GM19468 (cell line): Measurements from ENCODE around the gene FER1L5.

ENCODE experiments used
- ATAC-seq: cut with Tn5 transposase; IDR thresholded peaks from one replicate; pipeline ENCODE4 v1.9.1; 2021; ENCODE audit warnings: mild to moderate bottlenecking, moderate library complexity, moderate number of reproducible peaks; ENCODE audit not compliant: unreplicated experiment; ENCODE audit errors: extremely low read depth

FER1L5 gene

DNA sequence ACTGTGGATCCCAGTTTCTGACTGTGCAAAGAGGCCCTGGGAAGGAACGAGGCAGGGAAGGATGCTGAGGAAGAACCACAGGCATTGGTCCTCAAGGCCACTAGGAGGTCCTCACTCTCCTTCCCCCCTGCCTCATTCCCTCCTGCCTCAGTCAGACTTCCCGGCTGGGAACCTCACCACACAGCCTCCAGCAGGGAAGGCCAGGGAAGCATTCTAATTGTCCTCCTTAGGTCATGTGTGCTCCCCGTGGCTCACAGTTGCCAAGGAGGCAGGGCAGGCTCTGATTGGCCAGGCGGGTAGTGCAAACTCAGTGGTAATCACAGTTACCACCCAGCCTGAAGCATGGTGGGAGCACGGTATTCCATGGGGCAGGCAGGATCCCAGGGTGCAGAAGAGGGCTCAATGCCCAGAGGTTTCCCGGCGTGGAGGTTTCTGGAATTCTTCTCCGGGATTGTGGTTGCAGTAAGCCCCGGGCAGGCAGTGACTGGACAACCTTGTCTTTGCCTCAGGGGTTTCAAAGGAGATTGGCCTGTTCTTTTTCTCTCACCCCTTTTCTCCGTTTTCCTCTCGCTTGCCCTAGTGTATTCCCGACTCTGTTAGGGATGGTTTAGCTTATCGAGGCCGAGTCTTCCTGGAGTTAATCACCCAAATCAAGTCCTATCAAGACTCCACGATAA, 27.1 kb downstream of the FER1L5 start:
- ATAC-seq, result no peak

DNA sequence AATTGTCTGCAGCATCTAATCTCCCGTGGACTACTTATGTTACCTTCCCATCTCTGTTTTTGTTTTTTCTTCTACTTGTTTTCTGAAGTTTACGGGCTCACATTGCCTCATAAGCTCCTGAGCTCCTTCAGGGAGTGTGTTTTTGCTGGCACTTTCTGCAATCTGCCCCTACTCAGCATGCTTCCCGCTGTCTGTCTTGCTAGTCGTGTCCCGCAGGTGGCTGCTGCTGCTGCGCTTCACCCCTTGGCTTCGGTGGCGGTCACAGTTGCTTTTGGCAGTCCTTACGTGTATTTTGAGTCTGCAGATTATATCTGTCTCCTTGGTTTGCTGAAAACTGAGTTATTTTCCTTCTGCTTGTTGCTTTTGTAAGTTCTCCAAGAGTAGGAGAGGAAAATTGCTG, 37.3 kb downstream of the FER1L5 start:
- no peak for ATAC-seq

DNA sequence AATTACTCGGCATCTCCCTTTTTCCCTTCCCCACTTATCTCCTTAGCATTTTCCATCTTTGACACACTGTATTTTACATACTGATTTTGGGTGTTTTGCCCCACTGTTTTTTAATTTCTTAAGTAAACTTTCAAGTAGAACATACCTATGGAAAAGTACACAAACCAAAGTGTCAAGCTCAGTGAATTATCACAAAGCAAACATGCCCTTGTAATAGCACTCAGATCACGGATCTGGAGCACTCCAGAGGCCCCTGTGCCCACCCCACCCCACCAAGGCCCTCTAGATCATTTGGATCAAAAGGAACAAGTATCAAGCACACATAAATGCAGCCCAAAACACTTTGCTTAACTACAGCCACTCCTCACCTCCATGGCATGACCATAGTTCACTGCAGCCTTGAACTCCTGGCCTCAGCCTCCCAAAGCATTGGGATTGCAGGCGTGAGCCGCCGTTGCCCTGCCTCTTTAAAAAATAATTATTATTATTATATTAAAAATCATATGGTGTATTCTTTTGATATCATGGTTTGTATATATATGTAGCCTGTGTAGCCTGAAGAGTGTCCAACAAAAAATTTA, 38.1 kb downstream of the FER1L5 start:
- ATAC-seq, result no peak

DNA sequence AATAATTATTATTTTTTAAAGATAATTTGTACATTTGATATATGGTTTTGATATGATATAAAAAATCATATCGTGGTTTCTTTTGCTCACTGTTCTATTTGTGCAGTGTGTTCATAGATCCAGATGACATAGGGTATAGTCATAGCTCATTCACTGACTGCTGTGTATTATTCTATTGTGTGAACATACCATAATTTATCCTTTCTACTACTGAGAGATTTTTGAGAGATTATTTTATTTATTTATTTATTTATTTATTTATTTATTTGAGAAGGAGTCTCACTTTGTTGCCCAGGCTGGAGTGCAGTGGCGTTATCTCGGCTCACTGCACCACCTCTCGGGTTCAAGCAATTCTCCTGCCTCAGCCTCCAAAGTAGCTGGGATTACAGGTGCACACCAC, 39.0 kb downstream of the FER1L5 start:
- ATAC-seq, result no peak

DNA sequence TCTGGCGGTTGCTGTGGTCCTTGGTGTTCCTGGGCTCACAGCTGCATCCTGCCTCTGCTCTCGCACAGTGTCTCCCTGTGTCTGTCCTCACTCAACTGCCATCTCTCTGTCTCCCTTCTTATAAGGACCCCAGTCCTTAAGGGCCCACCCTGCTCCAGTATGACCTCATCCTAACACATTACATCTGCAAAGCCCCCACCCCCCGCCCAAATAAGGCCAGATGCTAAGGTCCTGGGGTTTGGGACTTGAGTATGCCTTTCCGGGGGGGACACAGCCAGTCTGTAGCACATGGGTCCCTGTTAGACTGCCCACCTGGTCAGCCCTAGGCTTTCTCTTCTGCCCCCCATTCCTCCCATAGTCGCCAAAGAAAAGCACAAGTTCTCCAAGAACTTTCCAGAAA, 40.7 kb downstream of the FER1L5 start:
- ATAC-seq, result no peak

DNA sequence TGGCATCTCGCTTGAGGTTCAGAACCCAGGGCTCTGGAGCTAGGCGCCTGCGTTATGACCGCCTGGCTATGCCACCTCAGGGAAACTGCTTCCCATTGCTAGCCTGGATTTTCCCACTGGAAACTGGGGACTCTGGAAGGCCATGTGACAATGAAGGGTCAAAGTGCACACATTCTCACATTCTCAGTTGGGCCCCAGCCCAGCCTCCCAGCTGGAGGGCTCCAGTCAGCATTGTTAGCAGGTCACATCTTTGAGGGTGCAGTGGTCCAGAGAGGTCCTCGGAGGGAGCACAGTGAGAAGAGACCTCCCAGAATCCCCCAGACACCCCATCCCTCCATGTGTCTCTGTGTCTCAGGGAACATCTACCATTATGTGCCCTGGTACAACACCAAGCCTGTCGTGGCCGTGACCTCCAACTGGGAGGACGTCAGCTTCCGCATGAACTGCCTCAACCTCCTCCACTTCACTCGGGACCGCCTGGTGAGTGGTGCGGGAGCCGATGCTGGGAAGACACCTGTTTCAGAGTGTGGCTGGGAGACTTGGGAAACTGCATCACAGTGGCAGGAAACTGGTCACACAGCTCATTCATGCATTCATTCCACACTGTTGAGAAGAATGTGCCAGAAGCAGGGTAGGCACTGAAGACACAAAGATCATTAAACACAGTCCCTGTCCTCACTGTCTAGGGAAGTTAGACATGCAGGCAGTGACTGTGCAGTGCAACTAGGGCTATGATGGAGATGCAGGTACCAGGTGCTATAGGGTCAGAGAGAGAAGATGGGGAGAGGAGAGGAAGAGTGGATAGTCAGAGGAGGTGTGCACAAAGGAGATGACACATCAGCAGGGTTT, 41.6 kb downstream of the FER1L5 start:
- ATAC-seq, result no peak

DNA sequence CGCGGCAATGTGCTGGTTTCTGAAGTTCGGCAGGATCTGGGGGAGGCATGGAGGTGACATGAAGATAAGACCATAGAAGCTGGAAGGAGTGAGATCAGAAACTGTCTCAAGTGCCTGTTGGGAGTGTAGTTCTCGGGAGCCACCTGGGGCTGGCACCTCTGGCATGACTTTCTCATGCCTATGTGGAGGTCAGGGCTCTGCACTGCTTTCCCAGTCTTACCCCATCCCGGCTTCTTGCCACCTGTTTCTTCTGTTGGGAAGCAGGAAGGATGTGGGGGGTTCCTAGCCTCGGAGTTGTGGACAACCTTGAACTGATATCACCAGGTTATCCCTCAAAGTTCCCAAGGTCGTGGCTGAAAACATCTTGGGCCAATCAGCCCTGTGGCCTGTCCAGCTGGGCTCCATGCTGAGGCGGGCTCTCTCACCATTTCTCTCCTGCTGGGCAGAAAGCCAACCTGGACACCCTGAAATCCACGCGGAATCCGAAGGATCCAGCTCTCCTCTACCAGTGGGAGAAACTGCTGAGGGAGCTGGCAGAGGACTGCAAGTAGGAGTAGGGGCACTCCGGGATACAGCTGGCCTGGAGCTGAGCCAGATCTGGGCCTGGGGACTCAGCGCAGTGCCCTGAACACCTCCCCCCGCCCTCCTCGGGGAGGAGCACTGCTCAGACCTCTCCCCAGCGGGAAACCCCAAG, 42.5 kb downstream of the FER1L5 start:
- ATAC-seq, result no peak

DNA sequence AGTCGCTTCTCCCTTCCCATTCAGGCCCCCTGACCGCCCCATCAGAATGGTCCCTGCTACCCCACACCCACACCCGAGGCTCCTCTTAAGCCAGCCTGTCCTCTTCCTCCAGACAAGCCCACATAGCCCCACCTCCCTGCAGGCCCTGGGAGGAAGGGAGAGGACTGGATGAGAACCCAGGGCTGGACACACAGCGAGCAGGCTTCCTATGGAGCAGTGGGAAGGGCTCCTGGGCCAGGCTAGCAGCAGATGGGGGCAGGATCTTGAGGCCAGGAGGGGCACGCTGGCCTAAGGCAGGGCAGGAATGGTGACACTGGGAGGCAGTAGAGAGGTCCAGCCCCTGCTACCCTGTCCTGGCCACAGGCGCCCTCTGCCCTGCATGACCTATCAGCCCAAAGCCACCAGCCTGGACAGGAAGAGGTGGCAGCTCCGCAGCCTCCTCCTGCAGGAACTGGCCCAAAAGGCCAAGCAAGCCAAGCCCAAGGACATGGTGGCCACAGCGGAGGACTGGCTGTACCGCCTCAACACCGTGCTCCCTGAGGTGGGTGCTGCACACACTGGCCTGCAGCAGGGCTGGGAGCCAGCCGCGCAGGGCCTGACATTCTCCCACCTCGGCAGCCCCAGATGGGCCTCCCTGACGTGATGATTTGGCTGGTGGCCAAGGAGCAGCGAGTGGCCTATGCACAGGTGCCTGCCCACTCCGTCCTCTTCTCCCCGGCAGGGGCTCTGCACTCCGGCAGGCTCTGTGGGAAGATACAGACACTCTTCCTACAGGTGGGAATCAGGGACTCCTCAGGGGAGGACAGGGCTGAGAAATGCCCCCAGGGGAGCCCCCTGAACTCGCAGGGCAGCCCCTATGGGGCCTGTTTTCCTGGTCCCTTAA, 43.3 kb downstream of the FER1L5 start:
- ATAC-seq, result no peak

DNA sequence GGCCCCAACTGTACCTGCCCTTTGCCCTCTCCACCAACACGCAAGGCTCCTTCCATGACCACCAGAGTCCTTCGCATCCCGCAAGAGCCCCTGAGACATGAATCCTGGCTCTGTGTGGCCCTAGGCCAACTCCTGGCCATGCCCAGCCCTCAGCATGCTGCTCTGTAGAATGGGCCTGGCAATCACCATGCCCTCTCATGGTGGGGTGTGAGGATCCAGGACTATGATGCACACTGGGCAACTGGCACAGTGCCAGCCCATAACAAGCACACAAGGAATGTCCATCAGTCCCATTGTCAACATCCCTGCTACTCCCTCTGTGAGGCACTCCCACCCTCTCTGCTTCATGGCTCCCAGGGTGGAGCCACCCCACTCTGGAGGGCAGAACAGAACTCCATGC, 44.7 kb downstream of the FER1L5 start:
- no peak for ATAC-seq

DNA sequence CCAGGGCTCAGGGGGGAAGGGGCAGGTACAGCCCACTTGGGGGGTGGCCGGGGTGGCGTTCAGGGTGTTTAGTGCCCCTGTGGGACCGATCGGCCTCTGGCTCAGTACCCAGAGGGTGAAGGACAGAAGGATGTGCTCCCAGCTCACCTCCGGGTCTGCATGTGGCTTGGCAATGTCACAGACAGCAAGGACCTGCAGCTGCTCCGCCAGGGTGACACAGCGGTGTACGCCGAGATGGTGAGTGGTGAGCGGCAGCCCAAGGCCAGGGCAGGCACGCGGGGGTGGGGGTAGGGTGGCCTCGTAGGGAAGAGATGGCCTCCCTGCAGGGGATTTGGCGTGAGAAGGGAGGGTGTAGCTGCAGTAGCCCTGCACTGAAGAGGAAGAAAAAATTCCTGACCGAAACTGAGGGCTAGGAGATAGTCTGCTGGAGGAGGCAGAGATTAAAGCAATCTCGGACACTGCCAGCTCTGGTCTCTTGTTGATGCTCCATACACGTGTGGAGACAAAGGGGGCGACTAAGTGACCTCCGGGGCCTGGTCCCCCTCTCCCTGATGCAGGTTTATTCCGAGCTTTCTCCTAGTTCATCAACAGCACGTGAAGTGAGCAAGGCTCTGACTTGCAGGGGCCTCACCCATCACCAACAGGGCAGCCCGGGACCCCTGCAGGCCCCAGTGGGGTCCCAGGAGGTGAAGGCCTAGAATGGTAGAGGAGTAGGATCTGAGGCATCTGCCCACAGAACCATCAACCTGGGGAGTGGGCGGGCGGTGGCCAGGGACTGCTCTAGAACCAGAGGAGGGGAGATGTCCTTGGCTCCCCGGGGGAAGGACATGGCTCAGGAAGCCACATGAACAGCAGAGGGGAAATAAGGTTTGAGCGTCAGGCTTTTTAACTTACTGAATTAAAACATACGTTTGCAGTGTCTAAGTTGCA, 45.4 kb downstream of the FER1L5 start:
- no peak for ATAC-seq

DNA sequence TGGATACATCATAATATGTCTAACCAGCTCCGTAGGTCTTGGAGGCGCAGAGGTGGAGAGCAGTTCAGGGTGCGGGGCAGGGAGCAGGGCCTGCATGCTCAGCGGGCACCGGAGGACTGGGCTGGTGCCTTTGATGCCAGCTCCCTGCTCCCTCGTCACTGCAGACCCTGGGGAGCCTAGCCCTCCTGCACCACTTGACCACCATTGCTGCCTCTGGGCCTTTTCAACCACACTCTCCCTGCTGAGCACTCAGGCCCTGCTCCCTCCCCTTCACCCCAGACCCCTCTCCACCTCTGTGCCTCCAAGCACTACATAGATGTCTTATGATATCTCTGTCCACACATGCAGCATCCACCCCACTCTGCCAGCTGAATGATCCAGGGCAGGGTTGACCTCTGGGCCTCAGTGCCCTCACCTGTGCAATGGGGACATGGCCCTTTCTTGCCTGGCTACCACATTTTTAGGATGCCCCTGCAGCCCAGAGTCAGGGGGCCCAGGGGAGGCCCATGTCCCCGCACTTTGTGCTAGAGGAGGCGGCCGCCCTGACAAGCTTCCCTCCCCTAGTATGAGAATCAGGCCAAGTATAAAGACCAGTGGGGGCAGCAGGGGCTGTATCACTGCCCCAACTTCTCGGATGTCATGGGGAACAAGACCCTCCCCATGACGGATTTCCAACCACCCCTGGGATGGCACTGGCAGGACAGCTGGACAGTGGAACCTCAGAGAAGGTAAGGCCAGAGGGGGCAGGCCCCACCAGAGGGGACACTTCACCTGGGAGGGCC, 46.3 kb downstream of the FER1L5 start:
- no peak for ATAC-seq

DNA sequence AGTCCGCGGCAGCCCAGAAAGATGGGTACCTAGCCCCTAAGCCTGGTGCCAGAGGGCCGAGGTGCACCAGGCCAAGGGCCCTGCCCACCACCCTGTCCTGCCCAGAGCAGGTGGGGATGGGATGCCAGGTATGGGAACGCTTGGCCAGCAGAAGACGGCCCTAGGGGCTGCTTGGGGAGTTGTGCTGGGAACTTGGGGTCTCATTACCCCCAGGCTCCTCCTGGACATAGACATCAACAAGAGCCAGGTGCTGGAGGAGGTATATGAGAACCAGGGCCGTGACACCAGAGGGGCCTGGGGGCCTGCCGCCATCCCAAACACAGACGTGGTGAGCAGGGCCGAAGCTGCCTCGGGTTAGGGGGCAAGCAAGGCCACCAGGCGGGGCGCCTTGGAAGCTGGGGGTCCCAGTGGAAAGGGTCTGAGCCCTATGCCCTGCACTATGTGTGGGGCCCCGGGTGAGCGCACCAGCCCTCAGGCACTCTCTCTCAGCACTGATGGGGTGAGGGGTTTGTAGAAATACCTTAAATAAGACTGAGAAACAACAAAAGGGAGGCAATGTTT, 46.9 kb downstream of the FER1L5 start:
- ATAC-seq, result no peak

DNA sequence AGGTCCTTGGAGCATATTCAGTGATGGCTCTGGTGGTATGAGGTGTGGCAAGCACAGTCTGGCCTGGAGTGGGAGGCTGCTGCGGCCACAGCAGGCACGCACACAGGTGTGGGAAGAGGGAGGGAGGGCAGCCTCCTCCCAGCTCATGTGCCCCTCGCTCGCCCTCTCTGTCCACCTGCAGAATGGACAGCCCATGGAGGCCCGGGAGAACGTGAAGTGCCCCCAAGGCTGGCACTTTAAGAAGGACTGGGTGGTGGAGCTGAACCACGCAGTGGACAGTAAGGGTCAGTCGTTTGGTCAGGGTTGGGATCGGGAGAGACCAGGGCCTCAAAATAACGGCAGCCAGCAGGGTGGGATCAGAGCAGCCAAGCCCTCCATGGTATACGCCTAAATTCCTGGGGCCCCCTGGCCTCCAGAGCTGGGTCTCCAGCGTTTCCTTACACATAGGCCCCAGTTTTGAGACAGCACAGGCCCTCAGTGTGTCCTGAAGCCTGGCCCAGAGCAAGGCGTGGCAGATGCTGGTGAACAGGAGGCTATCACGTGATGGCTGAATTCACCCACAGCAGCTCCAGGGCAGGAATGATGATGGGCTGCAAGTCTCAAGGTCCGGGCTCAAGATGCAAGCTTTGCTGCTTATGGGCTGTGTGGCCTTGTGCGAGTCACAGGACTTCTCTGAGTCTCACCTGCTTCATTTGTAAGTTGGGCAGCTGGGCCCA, 47.9 kb downstream of the FER1L5 start:
- ATAC-seq, result no peak

DNA sequence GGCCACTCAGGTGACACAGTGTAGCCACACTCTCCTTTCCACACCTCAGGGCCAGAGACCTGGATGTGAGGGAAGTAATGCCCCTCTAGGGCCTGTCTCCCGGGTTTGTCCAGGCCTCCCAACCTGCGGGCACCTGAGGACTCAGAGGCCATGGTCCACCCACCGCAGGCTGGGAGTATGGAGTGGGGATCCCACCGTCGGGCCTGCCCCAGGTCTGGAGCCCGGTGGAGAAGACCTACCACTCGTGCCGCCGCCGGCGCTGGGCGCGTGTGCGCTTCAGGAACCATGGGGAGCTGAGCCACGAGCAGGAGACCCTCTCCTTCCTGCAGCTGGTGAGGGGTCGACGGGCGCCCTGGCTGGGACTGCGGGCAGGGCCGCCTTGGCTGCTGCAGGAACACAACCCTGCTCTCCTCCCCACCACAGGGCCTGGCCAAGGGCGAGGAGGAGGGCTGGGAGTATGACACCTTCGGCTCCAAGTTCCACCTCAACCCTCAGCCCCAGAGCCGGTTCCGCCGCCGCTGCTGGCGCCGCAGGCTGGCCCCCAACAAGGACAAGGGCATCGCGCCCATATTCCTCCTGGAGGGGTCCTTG, 48.6 kb downstream of the FER1L5 start:
- no peak for ATAC-seq

DNA sequence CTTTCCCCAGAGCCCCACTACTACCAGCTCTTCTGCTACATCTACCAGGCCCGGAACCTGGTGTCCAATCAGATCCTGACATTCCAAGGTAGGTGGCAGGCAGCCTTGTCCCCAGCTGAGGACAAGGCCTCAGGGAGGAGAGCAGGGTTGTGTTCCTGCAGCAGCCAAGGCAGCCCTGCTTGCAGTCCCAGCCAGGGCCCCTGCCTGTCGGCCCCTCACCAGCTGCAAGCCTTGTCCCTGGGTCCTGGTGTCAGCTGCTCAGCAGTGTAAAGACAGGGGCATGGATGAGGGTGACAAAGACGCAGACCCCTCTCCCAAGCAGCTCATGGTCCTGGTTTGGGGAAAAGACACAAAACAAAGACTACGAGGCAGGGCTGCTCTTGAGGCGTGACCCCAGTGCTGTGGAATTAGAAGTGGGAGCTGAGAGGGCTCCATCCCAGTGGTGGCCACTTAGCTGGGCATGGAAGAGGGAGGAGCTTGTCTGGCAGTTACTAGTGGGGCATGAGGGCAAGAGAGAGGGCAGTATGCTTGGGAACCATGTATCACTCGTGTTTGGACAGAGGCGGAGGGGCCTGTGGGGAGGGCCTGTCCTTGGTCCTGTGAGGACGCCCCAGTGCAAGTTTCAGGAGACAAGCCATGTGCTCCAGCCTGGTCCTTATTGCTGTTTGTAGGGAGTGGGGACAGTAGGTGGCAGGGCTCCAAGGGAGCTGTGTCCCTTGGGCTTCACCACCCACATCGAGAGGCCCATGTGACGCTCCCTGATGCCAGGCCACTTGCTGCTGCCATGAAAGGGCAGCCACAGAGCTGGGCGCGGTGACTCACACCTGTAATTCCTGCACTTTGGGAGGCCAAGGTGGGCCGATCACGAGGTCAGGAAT, 49.8 kb downstream of the FER1L5 start:
- no peak for ATAC-seq
